Heart left ventricle (tissue), 16 donors: ENCODE data around the gene SH2D3C. TPM values are rescaled to one million over a fixed set of nuclear protein-coding genes. Genes with fewer than 3 reads are reported as not detected.

Experiments used
- ATAC-seq, 4 donors: fragments of 200-7000 bp; cut with Tn5 transposase; one replicate each; pipeline ENCODE4 v1.9.1; 2020 to 2022; ENCODE audit warnings: moderate library complexity in 4 of 4, mild to moderate bottlenecking in 3 of 4, moderate number of reproducible peaks in 1 of 4
- DNase-seq, 5 donors: peaks; one replicate each; pipeline ENCODE4 v3.0.0-alpha.2; 2020
- H3K27ac ChIP-seq, 12 donors: fragments of 200-600 bp; sonication (generic) in 4 of 12; one replicate each; pipeline versions ENCODE4 v1.5.0 to v1.8.0; 2016 to 2022; ENCODE audit warnings: mild to moderate bottlenecking in 2 of 12
- H3K27me3 ChIP-seq, 9 donors: fragments of 200-600 bp; sonication (generic) in 2 of 9; one replicate each; pipeline versions ENCODE4 v1.5.1 to v1.8.0; 2016 to 2022; ENCODE audit warnings: mild to moderate bottlenecking in 3 of 9
- H3K36me3 ChIP-seq, 9 donors: fragments of 200-600 bp; sonication (generic) in 2 of 9; one replicate each; pipeline versions ENCODE4 v1.5.0 to v1.8.0; 2018 to 2022; ENCODE audit warnings: mild to moderate bottlenecking in 2 of 9
- H3K4me1 ChIP-seq, 12 donors: fragments of 200-600 bp; sonication (generic) in 4 of 12; one replicate each; pipeline versions ENCODE4 v1.5.0 to v1.8.0; 2016 to 2022; ENCODE audit warnings: mild to moderate bottlenecking in 3 of 12
- H3K4me3 ChIP-seq, 12 donors: fragments of 200-600 bp; sonication (generic) in 4 of 12; one replicate each; pipeline versions ENCODE4 v1.5.0 to v1.8.0; 2017 to 2022; ENCODE audit warnings: mild to moderate bottlenecking in 9 of 12, moderate library complexity in 4 of 12
- H3K9me3 ChIP-seq, 12 donors: fragments of 200-600 bp; sonication (generic) in 4 of 12; one replicate each; pipeline versions ENCODE4 v1.5.0 to v1.8.0; 2016 to 2022; ENCODE audit warnings: mild to moderate bottlenecking in 1 of 12
- POLR2A ChIP-seq, 2 donors: fragments of 450-650 bp; IDR thresholded peaks; one replicate each; pipeline ENCODE4 v1.6.1; 2017; ENCODE audit warnings: antibody characterized with exemption in 2 of 2, mild to moderate bottlenecking in 2 of 2, moderate library complexity in 2 of 2
- WGBS, 4 donors: extraction: QIAGEN DNeasy Blood & Tissue Kit in 2 of 4; methylation state at CpG; one replicate each; pipeline versions ENCODE4 v1.1.5 to v1.1.7; 2013 to 2018; 5-methylcytosine and 5-hydroxymethylcytosine counted together
- intact Hi-C, 10 donors: fragments of 100-400 bp; cut with DNase I; formaldehyde crosslinking; loops; one replicate each; pipeline versions ENCODE4 v1.11.1 to v1.14.2; 2022
- polyA plus RNA-seq, 2 donors: library from polyadenylated mRNA; stranded (reverse); fragments of 200-250 nt; gene quantifications; one replicate each; pipeline ENCODE4 v1.2.3, GENCODE V29; 2013
- total RNA-seq, 9 donors: library from RNA; depleted of rRNA in 2 of 9; stranded (reverse); fragments of >200 nt in 2 of 9; fragmentation: NEBNext Ultra II Directional in 3 of 9; extraction: Animal tissue kit (Norgen Biotek cat#: 25700) in 3 of 9; gene quantifications; one replicate each; pipeline versions ENCODE4 v1.1.0 to v1.2.4, GENCODE V29; 2016 to 2023
- TF ChIP-seq, protein P1 (sequence below), 12 donors: fragments of 200-600 bp; sonication (generic) in 4 of 12; IDR thresholded peaks; one replicate each; pipeline versions ENCODE4 v1.5.0 to v1.8.0; 2018 to 2022; ENCODE audit warnings: antibody characterized with exemption in 12 of 12, mild to moderate bottlenecking in 5 of 12
- donor health status: ischemic (EF 13 %, LVEDD 7.1; RV severe dilation, severe dysfunction).
- donor health status: healthy with polysubstance abuse.
- donor health status: DM: no; HTN: yes; CAD: no.
- donor health status: DM: no; HTN: no; CAD: no.
- donor health status: ischemic (EF 25% LVEDD 6.9; RV normal size, moderate dysfunction).
- donor health status: ischemic (EF 25% LVEDD 5.7; RV mildly dilated, moderate dysfunction).
- donor health status: healthy.
- donor health status: DM: yes; HTN: yes; CAD: no.
- donor health status: ischemic (EF 35%, LVEDD 5.7; RV mildly dilated, moderate dysfunction).
- donor health status: nonischemic (EF 11% LVEDD 7.7; RV severe dilation, severe dysfunction).
- donor health status: DM: yes; HTN: yes; CAD: no.
- donor health status: PGD.
- donor health status: ischemic (EF 29% LVEDD 5.4; RV normal size, mild dysfunction).
- donor health status: nonischemic (EF 23%, LVEDD 6.1; RV moderate dilation, normal function).

The SH2D3C gene
- total and polyA plus RNA-seq, 11 donors = 13.7 to 38.9 (median 21.0) TPM

DNA sequence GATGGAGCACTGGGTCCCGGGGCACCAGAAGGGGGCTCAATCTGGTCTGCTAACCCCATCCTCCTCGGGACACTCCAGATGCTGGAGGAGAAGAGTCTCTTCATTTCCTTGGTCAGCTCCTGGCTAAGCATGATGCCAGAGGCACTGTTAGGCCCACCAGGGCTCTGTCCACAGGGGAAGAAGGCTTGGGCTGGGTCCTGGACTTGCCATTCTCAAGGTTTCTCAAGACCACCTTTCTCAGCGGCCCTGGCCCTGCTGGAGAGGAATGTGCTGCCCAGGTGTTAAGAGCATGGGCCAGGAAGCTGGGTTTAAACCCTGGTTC, 7.9 kb downstream of the SH2D3C start:
- no peaks in the 10 kb centered on the region for H3K27me3 ChIP-seq
- intact Hi-C loops = no loop called here
- ATAC-seq (no peak), DNase-seq (no peak)
- H3K9me3 ChIP-seq = no peaks in the 10 kb centered on the region
- peaks cover 0 to 26% (median 10%) of the 10 kb centered on the region in 9 donors for H3K36me3 ChIP-seq
- TF ChIP-seq, protein P1, sequence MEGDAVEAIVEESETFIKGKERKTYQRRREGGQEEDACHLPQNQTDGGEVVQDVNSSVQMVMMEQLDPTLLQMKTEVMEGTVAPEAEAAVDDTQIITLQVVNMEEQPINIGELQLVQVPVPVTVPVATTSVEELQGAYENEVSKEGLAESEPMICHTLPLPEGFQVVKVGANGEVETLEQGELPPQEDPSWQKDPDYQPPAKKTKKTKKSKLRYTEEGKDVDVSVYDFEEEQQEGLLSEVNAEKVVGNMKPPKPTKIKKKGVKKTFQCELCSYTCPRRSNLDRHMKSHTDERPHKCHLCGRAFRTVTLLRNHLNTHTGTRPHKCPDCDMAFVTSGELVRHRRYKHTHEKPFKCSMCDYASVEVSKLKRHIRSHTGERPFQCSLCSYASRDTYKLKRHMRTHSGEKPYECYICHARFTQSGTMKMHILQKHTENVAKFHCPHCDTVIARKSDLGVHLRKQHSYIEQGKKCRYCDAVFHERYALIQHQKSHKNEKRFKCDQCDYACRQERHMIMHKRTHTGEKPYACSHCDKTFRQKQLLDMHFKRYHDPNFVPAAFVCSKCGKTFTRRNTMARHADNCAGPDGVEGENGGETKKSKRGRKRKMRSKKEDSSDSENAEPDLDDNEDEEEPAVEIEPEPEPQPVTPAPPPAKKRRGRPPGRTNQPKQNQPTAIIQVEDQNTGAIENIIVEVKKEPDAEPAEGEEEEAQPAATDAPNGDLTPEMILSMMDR (IDR thresholded peaks at IDR 0.05) = no peak
- TF ChIP-seq POLR2A (IDR thresholded peaks at IDR 0.05) = no peak
- WGBS, 4 donors = 27 to 46% (median 40%) methylated on average over 3 of the region's 3 CpGs
- peak overlapping the region; percentile 33 to 89 (median 66) for H3K4me3 ChIP-seq
- H3K27ac ChIP-seq = peak overlapping the region; percentile 70 to 96 (median 84)
- H3K4me1 ChIP-seq = peaks cover 0 to 72% (median 30%) of the 10 kb centered on the region in 12 donors

DNA sequence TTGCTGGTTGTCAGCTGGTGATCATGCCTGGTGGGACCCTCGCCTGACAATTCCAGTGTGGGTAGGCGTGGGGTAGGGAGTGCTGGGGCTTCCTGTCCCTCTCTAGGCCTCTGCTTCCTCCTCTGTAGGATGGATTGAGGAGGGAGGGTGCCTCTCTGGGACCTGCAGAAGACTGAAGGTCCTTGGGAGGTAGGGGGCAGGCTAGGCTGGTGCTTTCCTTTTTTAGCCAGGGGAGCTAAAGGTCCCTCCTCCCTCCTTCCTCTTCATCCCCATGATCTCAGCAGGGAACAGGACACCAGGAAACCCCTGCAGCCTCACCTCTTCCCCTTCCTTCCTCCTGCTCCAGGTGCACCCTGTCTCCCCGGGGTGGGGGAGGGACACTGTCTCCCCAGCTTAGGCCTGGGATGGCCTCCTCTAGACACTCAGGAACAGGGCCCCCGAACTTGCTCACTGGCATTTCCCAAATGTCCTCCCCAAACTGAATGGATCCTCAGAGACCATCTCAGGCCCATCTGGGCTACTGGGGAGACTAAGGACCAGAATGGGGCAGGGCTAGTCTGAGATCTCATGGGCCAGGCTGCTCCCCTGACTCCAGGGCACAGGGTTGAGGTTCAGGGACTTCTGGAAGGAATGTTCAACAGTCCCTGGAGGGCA, 8.4 kb downstream of the SH2D3C start:
- peak in 3 of 4 donors; percentile 0 to 45 (median 1) for ATAC-seq
- TF ChIP-seq, protein P1 (IDR thresholded peaks at IDR 0.05) = peak in 3 of 12 donors; percentile 11 to 40 (median 38)
- no peak for TF ChIP-seq POLR2A (IDR thresholded peaks at IDR 0.05)
- no peaks in the 10 kb centered on the region for H3K9me3 ChIP-seq
- DNase-seq = peak in 3 of 5 donors; percentile 38 to 53 (median 48)
- 36 to 58% (median 57%) methylated on average over 4 of the region's 4 CpGs for WGBS, 4 donors
- intact Hi-C loops = loop anchor here in 1 of 10 donors (10.0 kb wide), 1 partner anchor 85 kb away; the partner anchor contains the start of gene ENG
- peaks cover 0 to 26% (median 10%) of the 10 kb centered on the region in 9 donors for H3K36me3 ChIP-seq
- H3K4me3 ChIP-seq = peak overlapping the region; percentile 33 to 89 (median 66)
- H3K27me3 ChIP-seq = no peaks in the 10 kb centered on the region
- H3K27ac ChIP-seq = peak overlapping the region; percentile 70 to 96 (median 84)
- peaks cover 0 to 75% (median 31%) of the 10 kb centered on the region in 12 donors for H3K4me1 ChIP-seq

DNA sequence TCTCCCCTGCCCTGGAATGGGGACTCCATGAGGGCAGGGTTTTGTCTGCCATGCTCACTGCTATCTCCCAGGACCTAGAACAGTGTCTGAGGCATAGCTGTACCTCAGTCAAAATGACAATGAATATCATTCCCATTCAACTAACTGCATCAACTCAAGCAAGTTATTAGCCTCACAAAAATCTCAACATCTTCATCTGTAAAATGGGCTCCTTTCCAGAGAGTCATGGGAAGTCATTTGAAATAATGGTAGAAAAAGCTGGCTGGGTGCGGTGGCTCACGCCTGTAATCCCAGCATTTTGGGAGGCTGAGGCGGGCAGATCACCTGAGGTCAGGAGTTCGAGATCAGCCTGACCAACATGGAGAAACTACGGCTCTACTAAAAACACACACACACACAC, 9.4 kb downstream of the SH2D3C start:
- ATAC-seq (no peak), DNase-seq (no peak)
- H3K4me1 ChIP-seq = peaks cover 0 to 83% (median 36%) of the 10 kb centered on the region in 12 donors
- H3K27me3 ChIP-seq = no peaks in the 10 kb centered on the region
- peaks cover 0 to 24% (median 10%) of the 10 kb centered on the region in 9 donors for H3K36me3 ChIP-seq
- H3K9me3 ChIP-seq = no peaks in the 10 kb centered on the region
- WGBS, 4 donors = 61 to 80% (median 76%) methylated on average over 5 of the region's 5 CpGs
- intact Hi-C loops = loop anchor here in 1 of 10 donors (10.0 kb wide), 1 partner anchor 86 kb away; the partner anchor contains the start of gene ENG
- TF ChIP-seq POLR2A (IDR thresholded peaks at IDR 0.05) = no peak
- TF ChIP-seq, protein P1 (IDR thresholded peaks at IDR 0.05) = no peak
- H3K4me3 ChIP-seq = peak overlapping the region in 10 of 12 donors; percentile 33 to 89 (median 72)
- H3K27ac ChIP-seq = peak overlapping the region; percentile 70 to 96 (median 84)

DNA sequence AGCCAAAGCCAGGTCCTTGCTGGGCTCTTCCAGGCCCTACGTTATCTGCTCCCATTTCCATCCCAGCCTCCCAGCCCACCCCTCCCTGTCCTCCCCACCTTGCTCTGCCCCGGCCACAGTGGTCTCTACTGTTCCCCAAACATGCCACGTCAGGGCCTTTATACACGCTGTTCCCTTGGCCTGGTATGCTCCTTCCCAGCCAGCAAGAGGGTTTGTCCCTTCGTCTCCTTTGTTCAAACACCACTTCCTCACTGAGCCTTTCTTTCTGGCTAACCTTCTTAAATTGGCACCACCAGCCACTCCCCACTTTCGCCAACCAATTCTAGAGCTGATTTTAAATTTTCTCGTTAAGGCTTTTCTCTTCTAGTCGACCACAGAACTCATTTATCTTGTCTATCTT, 9.8 kb downstream of the SH2D3C start:
- Histone ChIP-seq H3K36me3 (peaks cover 0 to 20% (median 10%) of the 10 kb centered on the region in 9 donors), H3K4me1 (peaks cover 0 to 83% (median 40%) of the 10 kb centered on the region in 12 donors), H3K27me3 (no peaks in the 10 kb centered on the region), H3K4me3 (peak overlapping the region in 10 of 12 donors; percentile 13 to 89 (median 72)), H3K9me3 (no peaks in the 10 kb centered on the region), H3K27ac (peak overlapping the region; percentile 70 to 96 (median 84))
- DNase-seq = no peak
- ATAC-seq = no peak
- intact Hi-C loops = loop anchor here in 1 of 10 donors (10.0 kb wide), 1 partner anchor 86 kb away; the partner anchor contains the start of gene ENG
- TF ChIP-seq, protein P1 (IDR thresholded peaks at IDR 0.05) = no peak
- TF ChIP-seq POLR2A (IDR thresholded peaks at IDR 0.05) = no peak
- 50 to 67% (median 58%) methylated on average over 8 of the region's 8 CpGs for WGBS, 4 donors
